GM19397 (cell line): ENCODE results near the gene DYNC1I1.
"Not testable (repeated sequence)": the region's sequence is repeated elsewhere in the genome, so short reads cannot be mapped to it uniquely, and the experiment has no call there.

ENCODE experiments used
- ATAC-seq: cut with Tn5 transposase; IDR thresholded peaks from one replicate; pipeline ENCODE4 v1.9.1; 2021; ENCODE audit warnings: mild to moderate bottlenecking, moderate library complexity; ENCODE audit not compliant: unreplicated experiment

The DYNC1I1 gene

DNA sequence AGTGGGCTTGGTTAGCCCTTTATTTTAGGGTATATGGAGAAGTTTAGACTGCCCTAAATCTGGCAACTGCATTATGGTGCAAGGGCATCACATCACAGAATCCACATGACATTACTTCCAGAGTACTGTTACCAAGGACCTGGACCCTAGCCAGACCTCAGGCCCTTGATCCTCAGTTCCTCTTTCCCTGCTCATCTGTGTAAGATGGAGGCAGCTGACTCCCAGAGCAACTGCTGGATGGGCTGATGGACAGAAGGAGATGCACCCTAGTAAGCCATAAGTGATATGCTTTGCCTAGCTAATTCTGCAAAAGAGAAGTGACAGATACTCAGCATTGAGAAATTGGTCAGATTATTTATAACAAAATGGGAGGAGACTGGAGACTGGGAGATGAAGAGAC is 131.7 kb downstream of the DYNC1I1 start:
- no peak for ATAC-seq

DNA sequence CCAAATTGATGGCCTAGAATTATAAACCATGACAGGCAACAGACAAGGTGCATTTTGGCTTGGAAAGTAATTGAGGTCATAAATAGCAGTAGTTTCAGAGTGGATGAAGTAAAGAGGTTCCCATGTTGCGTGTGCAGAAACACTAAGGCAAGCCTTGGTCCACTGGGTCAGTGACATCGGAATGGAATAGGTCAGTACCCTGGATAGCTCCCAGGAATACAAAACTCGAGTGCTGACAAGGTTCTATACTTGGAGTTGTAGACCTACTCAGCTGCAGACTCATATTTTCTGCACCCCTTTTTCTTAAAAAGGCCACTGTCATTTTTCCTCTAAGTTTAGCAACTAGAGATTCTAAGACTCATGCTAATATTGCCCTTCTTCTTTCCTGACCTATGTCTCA is 132.8 kb downstream of the DYNC1I1 start:
- no peak for ATAC-seq

DNA sequence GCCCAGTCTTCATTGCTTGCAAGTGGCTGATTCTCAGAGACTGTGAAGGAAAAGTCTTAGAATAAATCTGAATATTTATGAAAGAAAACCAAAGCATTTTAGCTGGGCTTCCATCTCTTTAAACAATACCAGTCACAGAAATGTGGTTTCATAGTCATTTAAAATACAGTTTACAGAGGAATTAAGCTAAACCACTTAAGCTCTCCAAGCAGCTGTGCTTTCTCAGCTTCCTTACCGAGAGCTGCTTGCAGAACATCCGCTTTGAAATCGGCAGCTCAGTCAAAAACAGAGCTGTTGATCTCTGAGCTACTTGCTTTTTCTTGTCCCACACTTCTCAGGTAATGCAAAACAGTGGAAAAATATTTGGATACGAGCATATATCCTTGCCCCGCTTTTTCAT is 134.5 kb downstream of the DYNC1I1 start:
- ATAC-seq: no peak

DNA sequence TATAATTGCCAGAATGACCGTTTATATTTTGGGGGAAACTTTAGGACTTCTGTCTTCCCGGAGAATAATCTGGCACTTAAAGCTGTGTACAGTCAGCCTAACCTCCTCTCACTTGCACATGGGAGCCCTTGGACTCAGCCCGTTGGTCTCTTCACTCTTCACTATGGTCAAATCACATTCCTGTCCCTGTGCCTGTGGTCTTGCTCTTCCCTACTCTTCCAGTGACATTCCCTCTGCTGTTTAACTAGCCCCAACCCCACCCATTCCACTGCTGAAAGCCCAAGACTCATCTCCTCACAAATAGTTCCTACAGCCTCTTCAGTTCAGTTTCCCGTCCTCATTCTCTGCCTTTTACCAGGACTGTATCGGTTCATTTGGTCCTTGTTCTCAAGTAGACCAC is 135.0 kb downstream of the DYNC1I1 start:
- no peak for ATAC-seq

DNA sequence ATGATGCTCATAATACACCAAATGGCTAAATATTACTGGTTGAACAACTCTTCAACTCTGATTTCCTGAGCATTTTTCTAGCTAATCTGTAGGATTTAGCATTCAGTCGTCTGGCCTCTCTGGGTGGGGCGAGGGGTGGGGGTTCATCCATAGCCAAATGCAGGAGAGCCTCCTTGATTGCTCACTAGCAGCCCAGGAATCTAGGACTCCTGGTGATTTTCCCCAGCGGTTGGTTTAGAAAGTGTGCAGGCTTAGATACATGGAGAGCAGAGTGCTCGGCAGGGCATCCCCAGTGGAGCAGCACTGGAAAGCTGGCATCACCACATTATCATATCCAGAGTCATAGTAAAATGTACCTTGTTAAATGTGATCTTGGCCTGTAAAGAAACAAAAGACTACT is 136.1 kb downstream of the DYNC1I1 start:
- ATAC-seq: no peak

DNA sequence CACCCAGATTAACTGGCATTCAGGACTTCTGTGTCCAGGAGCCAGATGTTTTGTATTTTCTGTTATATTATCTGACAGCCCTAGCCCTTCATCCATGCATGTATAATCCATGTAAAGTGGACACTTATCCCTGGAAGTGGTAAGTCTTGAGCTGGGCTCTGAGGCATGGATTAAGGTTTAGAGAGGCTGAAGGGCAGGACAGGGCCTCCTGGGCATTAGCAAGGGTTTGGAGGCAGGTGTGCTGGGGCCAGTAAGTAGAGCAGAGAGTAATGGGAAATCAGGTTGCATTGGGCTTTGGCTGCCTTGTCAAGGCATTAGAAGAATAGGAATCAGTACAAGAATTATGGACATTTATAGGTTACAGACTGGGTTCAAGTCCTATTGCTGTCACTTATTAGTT is 138.0 kb downstream of the DYNC1I1 start:
- ATAC-seq: no peak

DNA sequence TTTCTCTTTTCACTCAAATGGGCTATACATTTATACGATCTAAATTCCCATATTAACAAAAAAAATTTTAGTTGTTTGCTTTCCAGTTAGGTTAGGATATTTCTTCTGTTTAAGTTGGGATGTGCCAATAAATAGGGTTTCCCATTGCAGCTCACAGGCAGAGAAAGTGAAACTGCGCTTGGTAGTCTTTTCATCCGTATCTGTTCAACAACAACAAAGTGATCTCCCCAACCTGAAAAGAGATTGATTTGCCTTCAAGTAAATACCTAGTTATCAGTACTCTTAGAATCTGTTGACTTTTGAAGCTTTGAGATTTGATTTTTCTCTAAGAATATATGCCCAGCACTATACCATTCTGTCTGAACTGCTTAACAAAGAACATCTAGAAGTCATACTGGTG is 143.4 kb downstream of the DYNC1I1 start:
- no peak for ATAC-seq

DNA sequence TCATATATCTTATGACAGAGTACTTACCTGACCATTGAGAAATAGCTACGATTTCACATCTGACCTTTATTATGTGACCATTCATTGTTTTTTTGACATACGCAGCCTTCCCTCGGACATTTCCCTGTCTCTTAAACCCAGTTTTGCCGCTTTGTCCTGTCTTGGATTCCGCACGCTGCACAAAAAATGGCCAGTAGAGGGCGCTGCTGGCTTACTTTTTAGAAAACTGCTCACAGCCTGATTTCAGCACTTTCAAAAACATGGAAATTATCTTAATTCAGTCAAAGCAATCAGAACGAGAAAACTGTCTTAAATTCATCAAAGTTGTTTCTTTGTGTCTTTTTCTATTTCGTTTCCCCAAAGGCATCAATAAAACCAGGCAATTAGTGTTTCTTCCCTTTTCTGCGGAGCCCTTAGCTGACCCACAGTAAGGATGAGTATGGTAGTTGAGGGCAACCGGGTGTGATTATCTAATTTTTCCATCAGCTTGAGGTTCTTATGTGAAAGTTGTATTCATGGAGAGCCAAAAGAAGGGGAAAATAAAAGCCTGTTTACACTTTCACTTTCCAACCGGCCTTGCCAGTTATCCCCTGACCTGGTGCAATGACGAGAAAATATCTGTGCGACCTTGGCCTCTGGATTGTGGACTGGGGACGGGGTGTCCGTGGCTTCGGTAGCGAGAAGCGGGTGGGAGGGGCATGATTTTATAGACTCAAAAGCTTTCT is 144.4 kb downstream of the DYNC1I1 start:
- ATAC-seq: no peak

DNA sequence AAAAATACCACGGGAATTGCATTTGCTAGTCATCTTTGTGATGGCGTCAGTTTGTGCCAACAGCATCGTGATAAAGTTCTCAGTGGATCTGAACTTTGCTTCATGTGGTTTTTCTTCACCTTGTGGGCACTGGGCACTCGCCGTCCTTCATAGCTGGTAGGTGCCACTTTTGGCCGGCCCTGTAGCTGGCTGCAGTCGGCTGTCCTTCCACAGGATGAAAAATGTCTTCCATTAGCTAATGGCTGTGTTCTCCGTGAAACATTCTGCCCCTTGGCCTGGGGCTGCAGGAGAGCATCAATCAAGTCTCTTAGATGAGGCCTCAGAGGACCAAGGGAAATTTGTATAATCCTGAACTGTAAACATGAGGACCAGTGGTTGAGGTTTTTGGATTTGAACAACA is 145.3 kb downstream of the DYNC1I1 start:
- ATAC-seq: no peak

DNA sequence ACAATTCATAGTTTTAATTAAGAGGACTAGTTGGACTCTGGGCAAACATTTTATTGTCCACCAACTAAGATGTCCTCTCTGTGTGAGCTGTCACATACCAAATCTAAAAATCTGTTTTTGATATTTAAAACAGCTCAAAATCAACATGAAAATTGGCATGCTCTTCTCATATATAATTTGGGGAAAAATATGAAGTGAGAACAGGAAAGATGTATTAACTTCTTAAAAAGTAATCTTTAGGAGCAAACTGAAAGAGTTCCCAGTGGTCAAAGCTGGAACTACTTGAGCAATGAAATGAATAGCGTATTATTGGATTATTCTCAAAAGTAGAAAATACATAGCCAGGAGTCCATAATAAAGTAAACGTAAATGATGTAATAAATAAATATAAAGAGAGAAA is 147.2 kb downstream of the DYNC1I1 start:
- no peak for ATAC-seq

DNA sequence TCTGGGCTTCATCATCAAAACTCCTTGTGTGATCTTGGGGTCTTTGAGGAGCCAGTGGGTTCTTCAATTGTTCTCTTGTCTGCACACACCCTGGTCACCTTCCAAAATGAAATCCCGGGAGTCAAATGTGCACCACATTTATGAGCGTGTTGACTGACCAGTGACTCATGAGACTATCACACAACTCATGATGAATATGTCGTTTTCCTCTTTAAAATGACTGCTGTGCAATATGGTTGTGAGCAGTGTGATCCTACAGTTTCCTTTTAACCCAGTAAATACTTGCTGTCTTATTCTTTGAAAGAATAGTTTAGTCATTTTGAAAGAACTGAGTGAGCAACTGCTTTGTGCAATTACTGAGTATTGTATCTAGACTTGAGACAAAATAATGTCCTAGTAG is 149.2 kb downstream of the DYNC1I1 start:
- no peak for ATAC-seq

DNA sequence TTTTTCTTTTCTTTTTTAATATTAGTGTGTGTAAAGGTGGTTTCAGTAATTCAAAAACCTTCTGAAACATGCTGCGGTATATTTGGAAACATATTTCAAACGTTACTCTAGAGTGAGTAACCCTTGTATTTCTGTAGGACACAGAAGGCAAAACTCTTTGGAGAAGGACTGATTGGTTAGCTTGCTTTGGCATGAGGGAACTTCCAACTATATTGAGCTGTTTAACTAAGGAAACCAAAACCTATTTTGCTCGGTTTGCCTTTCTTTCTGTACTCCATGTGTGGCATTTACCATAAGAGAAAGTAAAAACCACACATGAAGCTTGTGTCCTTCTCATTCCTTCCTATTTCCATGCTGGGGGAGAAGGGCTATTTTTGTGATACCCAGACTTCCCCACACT is 149.8 kb downstream of the DYNC1I1 start:
- ATAC-seq: no peak

DNA sequence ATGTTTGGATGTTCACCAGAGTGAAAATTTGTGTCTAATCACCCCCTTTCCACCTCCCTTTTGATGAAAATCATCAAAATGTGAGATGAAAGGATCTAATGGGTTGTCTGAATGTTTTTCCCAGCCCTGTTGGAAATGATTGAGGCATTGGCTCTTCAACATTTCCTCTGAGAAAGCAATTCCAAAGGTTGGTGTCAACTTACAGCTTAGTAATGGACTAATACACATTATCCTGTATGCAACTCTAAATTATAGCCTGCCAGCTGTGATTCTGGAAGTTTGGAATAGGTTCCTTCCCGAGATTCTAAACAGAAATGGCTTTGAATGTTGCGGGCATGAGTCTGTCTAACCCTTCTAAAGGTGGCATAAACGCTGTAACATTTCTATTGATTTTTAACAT is 152.9 kb downstream of the DYNC1I1 start:
- ATAC-seq: no peak

DNA sequence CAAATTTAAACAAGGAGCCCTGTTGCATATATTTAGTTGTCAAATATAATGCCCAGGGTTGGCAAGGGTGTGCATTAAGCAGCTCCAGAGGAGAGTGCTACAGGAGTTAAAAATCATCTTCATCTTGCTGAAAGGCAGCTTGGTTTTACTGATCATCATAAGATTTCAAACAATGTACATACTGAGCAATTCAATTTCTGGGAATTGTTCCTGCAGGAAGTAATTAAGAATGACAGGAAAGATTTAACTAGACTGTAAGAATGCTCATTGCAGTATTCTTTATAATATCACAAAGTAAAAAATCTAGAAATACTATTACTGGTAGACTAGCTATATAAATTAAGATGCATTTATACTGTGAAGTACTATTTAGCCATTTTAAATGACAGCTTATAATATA is 153.6 kb downstream of the DYNC1I1 start:
- no peak for ATAC-seq

DNA sequence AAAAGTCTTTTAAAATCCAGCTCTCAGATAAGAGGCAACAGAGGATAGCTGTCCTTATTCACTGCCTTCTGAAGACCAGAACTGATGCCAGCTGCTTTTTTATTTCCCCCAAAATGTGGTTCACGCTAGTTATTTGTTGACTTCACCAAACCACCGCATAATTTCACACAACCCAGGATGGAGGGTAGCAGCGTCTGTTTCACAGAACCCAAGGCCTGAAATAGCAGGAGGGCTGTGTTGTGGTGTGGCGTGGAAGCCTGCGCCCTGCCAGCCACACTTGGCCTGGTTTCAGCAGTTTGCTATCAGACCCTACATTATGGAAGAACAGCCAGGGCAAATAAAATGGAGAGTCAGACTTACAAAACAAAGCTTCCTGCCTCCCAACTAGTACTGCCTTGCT is 155.4 kb downstream of the DYNC1I1 start:
- no peak for ATAC-seq

DNA sequence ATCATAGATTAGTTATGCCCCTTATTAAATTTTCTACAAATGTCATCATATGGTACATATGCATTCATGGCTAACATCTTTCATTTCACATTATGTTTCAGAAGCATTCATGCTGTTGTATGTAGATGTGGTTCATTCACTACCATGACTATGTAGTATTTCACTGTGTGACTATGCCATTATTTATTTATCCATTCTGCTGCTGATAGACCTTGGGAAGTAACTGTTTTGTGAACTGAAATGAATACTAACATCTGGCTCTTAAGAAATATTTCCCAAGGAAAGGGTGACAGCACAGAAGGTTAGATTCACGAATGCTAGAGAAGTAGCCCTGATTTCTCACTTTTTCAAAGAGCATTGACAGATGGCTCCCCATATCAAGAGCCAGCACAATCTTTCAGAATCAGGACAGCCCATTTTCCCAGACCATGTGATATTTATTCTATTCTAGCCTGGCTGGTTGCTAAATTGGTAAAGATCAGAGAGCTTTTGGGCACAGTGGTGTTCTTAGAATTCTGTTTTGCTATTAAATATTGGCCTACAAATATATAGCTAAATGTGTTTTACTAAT is 157.4 kb downstream of the DYNC1I1 start:
- ATAC-seq: no peak

DNA sequence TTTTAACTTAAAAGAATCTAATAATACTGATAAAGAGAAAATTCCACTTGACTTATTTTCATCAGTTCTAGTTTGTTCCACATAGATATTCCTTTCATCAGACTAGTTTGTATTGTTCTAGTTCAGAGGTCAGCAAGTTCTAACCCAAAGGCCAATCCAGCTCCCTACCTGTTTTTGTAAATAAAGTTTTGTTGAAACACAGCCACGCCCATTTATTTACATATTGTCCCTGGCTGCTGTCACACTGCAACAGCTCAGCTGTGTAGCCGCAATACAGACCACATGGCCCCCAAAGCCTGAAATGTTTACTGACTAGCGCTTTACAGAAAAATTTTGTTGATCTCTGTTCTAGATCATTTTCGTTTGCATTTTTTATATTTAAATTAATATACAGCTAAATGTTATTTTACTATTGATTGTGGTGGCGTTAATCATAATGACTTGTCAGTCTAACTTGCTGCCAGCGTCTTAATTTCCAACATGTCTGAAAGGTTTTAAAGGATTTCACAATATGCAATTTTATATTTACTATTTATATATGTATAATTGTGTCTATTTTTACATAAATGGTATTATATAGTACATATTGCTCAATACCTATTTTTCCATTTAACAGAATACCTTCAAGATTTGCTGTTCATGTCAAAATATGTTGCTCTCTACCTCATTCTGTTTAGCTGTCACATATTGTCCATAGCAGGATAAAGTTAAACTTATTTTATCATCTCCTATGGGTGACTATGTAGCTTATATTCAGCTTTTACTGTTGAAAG is 159.3 kb downstream of the DYNC1I1 start:
- no peak for ATAC-seq

DNA sequence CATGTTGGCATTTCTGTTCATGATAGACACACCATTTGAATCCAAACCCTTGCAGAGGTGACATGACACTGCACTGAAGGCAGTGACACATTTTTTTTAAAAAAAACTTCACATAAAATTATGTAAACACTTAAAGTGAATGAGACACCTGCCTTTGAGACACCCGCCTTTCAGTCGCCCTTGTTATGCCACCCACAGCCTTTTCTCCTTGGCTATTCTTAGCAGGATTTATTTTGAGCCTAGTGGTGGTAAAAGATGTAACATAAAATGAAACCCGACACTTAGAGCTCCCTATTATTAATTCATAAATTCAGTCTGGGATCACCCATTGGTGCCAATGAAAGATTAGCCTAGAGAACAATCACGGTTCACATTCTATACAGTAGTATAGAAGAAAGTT is 161.3 kb downstream of the DYNC1I1 start:
- ATAC-seq: no peak

DNA sequence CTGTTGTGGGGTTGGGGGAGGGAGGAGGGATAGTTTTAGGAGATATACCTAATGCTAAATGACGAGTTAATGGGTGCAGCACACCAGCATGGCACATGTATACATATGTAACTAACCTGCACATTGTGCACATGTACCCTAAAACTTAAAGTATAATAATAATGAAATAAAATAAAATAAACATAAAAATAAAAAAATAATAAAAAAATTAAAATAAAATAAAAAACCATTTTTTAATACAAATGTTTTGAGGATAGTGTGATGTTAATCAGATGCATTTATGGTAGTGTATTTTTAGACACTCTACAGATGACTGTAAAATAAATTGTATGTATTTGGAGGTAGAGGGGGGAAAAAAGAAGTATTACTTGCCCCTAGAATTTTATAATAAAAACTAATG is 172.5 kb downstream of the DYNC1I1 start:
- ATAC-seq: not testable (repeated sequence)

DNA sequence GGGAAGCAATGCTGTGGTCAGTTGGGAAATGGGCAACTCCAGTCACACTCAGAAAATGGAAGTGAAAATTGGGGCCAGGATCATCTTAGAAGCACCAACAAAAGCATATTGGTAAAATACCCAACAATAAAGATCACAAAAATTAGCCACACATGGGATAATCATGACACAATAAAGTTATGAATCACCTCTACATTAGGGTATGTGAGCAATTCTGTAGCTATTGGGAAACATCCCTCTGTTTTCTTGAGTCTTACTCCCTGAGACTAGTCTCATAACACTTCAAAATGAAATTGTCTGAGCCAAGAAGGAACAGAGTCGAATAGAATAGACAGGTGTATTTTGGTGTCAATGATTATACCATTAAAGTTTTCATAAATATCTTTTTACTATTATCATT is 178.3 kb downstream of the DYNC1I1 start:
- no peak for ATAC-seq

DNA sequence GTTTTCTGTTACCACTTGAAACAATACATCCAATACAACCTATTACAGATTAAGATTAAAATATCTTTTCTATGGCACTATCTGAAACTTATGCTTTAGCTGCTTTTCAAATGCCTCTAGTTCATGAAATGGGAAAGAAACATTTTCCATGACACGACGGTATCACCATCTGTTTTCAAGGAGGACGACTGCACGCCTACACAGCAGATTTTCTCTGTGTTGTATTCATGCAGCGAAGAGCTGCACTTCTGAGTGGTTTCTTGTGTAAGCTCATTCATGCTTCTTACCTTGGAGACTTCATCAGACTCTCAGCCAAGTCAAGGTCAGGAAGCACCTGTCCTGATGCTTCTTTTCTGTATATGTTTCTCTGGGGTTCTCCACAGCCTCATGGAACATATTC is 179.2 kb downstream of the DYNC1I1 start:
- no peak for ATAC-seq
